Duodenal mucosa (tissue), 2 donors: ENCODE measurements around the gene BSPRY.
"Not testable (repeated sequence)": the region's sequence is repeated elsewhere in the genome, so short reads cannot be mapped to it uniquely, and the experiment has no call there.

ENCODE experiments used
- H3K27ac ChIP-seq: one replicate; pipeline ENCODE4 v1.7.0; 2013; ENCODE audit warnings: low read depth, low read length
- H3K27me3 ChIP-seq, 2 donors: one replicate each; pipeline ENCODE4 v1.7.0; 2013; ENCODE audit warnings: low read length in 2 of 2, control low read depth in 1 of 2; ENCODE audit not compliant: insufficient read depth in 2 of 2, control insufficient read depth in 1 of 2
- H3K36me3 ChIP-seq, 2 donors: one replicate each; pipeline ENCODE4 v1.7.0; 2013; ENCODE audit warnings: low read length in 2 of 2, control low read depth in 1 of 2; ENCODE audit not compliant: insufficient read depth in 2 of 2, control insufficient read depth in 1 of 2
- H3K4me1 ChIP-seq, 2 donors: one replicate each; pipeline ENCODE4 v1.7.0; 2013; ENCODE audit warnings: low read length in 2 of 2, control low read depth in 1 of 2; ENCODE audit not compliant: insufficient read depth in 2 of 2, control insufficient read depth in 1 of 2
- H3K4me3 ChIP-seq, 2 donors: one replicate each; pipeline ENCODE4 v1.7.0; 2013; ENCODE audit warnings: low read length in 2 of 2, low read depth in 1 of 2
- H3K9ac ChIP-seq, 2 donors: one replicate each; pipeline ENCODE4 v1.7.0; 2013; ENCODE audit warnings: low read length in 2 of 2, low read depth in 1 of 2
- H3K9me3 ChIP-seq, 2 donors: one replicate each; pipeline ENCODE4 v1.7.0; 2013; ENCODE audit warnings: low read length in 2 of 2, control low read depth in 1 of 2; ENCODE audit not compliant: control insufficient read depth in 1 of 2

Gene BSPRY

GRCh38 chr9:113379094-113379828 is 29.9 kb downstream of the BSPRY start:
- peaks cover 31 to 38% of the 10 kb centered on the region in 2 donors for H3K4me1 ChIP-seq
- H3K9me3 ChIP-seq, H3K27me3 ChIP-seq, H3K27ac ChIP-seq, H3K9ac ChIP-seq, H3K36me3 ChIP-seq: not testable (repeated sequence)
- peak overlapping the region in 1 of 2 donors; percentile 32 for H3K4me3 ChIP-seq

DNA sequence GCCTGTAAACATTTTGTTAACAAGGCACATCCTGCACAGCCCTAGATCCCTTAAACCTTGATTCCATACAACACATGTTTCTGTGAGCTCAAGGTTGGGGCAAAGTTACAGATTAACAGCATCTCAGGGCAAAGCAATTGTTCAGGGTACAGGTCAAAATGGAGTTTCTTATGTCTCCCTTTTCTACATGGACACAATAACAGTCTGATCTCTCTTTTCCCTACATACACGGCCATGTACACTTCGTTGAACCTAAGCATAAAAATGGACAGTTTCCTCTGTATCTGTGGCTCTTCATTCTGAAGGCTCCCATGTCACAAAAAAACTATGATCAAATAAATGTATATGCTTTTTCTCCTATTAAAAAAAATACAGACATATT is 30.5 kb downstream of the BSPRY start:
- H3K4me3 ChIP-seq, H3K9ac ChIP-seq, H3K27me3 ChIP-seq, H3K27ac ChIP-seq, H3K9me3 ChIP-seq, H3K36me3 ChIP-seq: not testable (repeated sequence)
- peaks cover 29 to 34% of the 10 kb centered on the region in 2 donors for H3K4me1 ChIP-seq

- Histone ChIP-seq H3K4me3 (peak overlapping the region in 1 of 2 donors; percentile 35), H3K9me3 (no peaks in the 10 kb centered on the region), H3K27me3 (no peaks in the 10 kb centered on the region), H3K36me3 (peaks cover 0 to 5% of the 10 kb centered on the region in 2 donors), H3K27ac (no peak overlapping the region), H3K4me1 (peaks cover 24 to 25% of the 10 kb centered on the region in 2 donors), H3K9ac (no peak overlapping the region)
These were observed 31.6 kb downstream of the BSPRY start for GRCh38 chr9:113380869-113381378.

GRCh38 chr9:113381441-113381840 is 32.1 kb downstream of the BSPRY start:
- H3K9ac ChIP-seq, H3K36me3 ChIP-seq, H3K27ac ChIP-seq, H3K9me3 ChIP-seq, H3K27me3 ChIP-seq, H3K4me3 ChIP-seq: not testable (repeated sequence)
- H3K4me1 ChIP-seq, result peaks cover 26 to 29% of the 10 kb centered on the region in 2 donors

DNA sequence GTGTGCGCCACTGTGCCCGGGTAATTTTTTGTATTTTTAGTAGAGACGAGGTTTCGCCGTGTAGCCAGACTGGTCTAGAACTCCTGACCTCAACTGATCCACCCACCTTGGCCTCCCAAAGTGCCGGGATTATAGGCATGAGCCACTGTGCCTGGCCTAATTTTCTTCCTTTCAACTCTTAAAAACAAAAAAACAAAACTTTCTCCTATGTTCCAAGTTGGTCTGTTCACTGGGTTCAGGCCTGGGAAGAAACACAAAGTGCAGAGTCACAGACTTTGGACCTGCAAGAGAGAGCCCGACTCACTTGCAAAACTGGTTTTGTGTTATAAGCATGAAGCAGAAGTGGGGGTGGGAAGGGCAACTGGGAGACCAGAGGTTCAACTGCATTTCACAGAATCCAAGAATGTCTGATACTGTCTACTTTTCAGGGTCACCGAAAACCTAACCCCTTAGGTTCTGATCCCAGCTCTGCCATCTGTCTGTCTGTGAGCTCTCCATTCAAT is 32.6 kb downstream of the BSPRY start:
- no peak overlapping the region for H3K27ac ChIP-seq
- H3K4me1 ChIP-seq, result peaks cover 31 to 34% of the 10 kb centered on the region in 2 donors

GRCh38 chr9:113386571-113387393 is 37.4 kb downstream of the BSPRY start:
- Histone ChIP-seq H3K27me3 (no peaks in the 10 kb centered on the region), H3K4me1 (peaks cover 35 to 41% of the 10 kb centered on the region in 2 donors), H3K36me3 (peaks cover 21 to 43% of the 10 kb centered on the region in 2 donors), H3K4me3 (peak overlapping the region; percentile 6 to 29), H3K9me3 (no peaks in the 10 kb centered on the region), H3K27ac (peak overlapping the region; percentile 57), H3K9ac (no peak overlapping the region)

More for the DNA sequence above, 32.6 kb downstream of the BSPRY start:
- Histone ChIP-seq H3K9ac (no peak overlapping the region), H3K27me3 (no peaks in the 10 kb centered on the region), H3K36me3 (peaks cover 0 to 7% of the 10 kb centered on the region in 2 donors), H3K9me3 (no peaks in the 10 kb centered on the region), H3K4me3 (peak overlapping the region in 1 of 2 donors; percentile 36)

DNA sequence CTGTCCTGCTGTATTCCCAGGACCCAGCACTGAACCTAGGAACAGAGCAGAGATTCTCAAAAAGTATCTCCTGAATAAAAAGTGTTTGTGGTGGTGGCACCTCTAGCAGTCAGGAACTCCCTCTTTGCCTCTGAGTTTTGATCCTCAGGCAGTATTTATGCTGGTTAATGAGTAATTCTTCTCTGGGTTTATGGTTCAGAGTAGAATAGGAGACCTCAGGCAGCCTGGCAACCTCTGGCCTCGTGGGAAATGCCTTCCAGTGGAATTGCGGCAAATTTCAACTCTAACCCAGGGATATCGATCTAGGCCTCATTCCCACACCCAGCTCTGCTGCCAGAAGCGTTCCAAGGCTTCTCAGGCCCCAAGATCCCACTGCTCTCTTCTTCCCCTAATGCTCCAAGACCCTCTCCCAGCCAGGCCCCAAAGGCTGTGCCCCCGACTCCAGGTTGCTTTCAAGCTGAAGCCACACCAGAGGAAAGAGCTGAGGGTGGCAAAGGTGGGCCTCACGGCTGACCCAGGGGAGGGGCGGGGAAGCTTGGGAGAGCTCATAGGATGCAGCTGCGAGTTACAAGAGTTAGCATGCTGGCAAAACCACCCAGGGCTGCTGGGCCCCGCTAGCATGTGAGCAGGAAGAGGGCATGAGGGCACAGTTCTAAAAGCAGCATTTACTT is 38.4 kb downstream of the BSPRY start:
- Histone ChIP-seq H3K36me3 (peaks cover 28 to 52% of the 10 kb centered on the region in 2 donors), H3K9ac (peak overlapping the region in 1 of 2 donors; percentile 0)

DNA sequence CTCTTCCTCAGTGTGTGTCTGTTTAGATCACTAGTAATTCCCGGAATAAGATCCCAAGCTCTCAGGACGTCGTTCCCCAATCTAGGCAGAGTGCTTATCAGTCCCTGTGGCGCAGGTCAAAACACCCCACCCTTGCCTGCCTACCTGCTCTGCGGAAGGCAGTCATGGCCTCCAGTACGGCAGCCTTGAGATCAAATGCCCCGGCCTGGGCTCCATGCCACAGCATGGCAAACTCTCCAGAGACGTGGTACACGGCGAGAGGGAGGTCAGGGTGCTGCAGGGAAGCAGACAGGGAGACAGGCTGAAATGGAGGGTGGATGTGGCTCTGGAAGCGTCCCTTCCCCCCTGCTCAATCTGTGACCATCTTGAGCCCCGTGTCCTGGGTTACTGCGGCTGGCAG is 39.5 kb downstream of the BSPRY start:
- peaks cover 28 to 59% of the 10 kb centered on the region in 2 donors for H3K36me3 ChIP-seq
- H3K9ac ChIP-seq, result no peak overlapping the region
- no peaks in the 10 kb centered on the region for H3K9me3 ChIP-seq
- H3K27me3 ChIP-seq, result no peaks in the 10 kb centered on the region
- H3K4me1 ChIP-seq, result peaks cover 35 to 41% of the 10 kb centered on the region in 2 donors
- no peak overlapping the region for H3K27ac ChIP-seq
- no peak overlapping the region for H3K4me3 ChIP-seq

More for the DNA sequence above, 38.4 kb downstream of the BSPRY start:
- H3K9me3 ChIP-seq, result no peaks in the 10 kb centered on the region
- no peaks in the 10 kb centered on the region for H3K27me3 ChIP-seq
- peak overlapping the region; percentile 57 for H3K27ac ChIP-seq
- H3K4me3 ChIP-seq, result peak overlapping the region; percentile 6 to 8
- peaks cover 35 to 41% of the 10 kb centered on the region in 2 donors for H3K4me1 ChIP-seq

GRCh38 chr9:113389451-113389850 is 40.1 kb downstream of the BSPRY start:
- H3K36me3 ChIP-seq, result peaks cover 28 to 59% of the 10 kb centered on the region in 2 donors
- no peak overlapping the region for H3K9ac ChIP-seq
- peaks cover 35 to 38% of the 10 kb centered on the region in 2 donors for H3K4me1 ChIP-seq
- H3K4me3 ChIP-seq, result no peak overlapping the region
- H3K27me3 ChIP-seq, result no peaks in the 10 kb centered on the region
- H3K27ac ChIP-seq, result no peak overlapping the region
- H3K9me3 ChIP-seq, result no peaks in the 10 kb centered on the region
